RKO (cell line): Measurements from ENCODE around the gene PHPT1.
"Not testable (repeated sequence)": the region's sequence is repeated elsewhere in the genome, so short reads cannot be mapped to it uniquely, and the experiment has no call there.

ENCODE experiments used
- DNase-seq: peaks from one replicate; pipeline ENCODE4 v3.0.0-alpha.2; 2016; ENCODE audit warnings: low spot score

PHPT1 gene

GRCh38 chr9:136823136-136824046 is 25.8 kb upstream of the PHPT1 start:
- no peak for DNase-seq

GRCh38 chr9:136824496-136825225 is 24.5 kb upstream of the PHPT1 start:
- DNase-seq, result no peak

- no peak for DNase-seq
These were observed 23.7 kb upstream of the PHPT1 start for GRCh38 chr9:136825295-136826187.

GRCh38 chr9:136826188-136826541 is 23.0 kb upstream of the PHPT1 start:
- DNase-seq, result no peak

- no peak for DNase-seq
These were observed 22.3 kb upstream of the PHPT1 start for GRCh38 chr9:136826703-136827582.

- DNase-seq, result no peak
These were observed 21.3 kb upstream of the PHPT1 start for GRCh38 chr9:136827794-136828473.

- no peak for DNase-seq
These were observed 20.6 kb upstream of the PHPT1 start for GRCh38 chr9:136828474-136829140.

GRCh38 chr9:136829412-136829811 is 19.8 kb upstream of the PHPT1 start:
- no peak for DNase-seq

- DNase-seq, result no peak
These were observed 19.0 kb upstream of the PHPT1 start for GRCh38 chr9:136829981-136830885.

GRCh38 chr9:136831002-136831719 is 18.0 kb upstream of the PHPT1 start:
- DNase-seq, result no peak

GRCh38 chr9:136831720-136832104 is 17.5 kb upstream of the PHPT1 start:
- no peak for DNase-seq

GRCh38 chr9:136832581-136832980 is 16.6 kb upstream of the PHPT1 start:
- DNase-seq, result no peak

GRCh38 chr9:136833381-136834048 is 15.7 kb upstream of the PHPT1 start:
- not testable (repeated sequence) for DNase-seq

- no peak for DNase-seq
These were observed 13.9 kb upstream of the PHPT1 start for GRCh38 chr9:136835162-136835931.

GRCh38 chr9:136835932-136836904 is 13.0 kb upstream of the PHPT1 start:
- no peak for DNase-seq
